Spleen (tissue), 11 donors: ENCODE data around the gene TBX2. TPM values are rescaled to one million over a fixed set of nuclear protein-coding genes. Genes with fewer than 3 reads are reported as not detected.
A peak's percentile ranks its signal among the peaks of the same experiment; 100 is the strongest.

Experiments
- DNase-seq: peaks from one replicate; pipeline ENCODE4 v3.0.0-alpha.2; 2020
- H3K27ac ChIP-seq, 8 donors: fragments of 200-600 bp; sonication (generic) in 7 of 8; 1 replicate in 4 of 8; 2 replicates in 4 of 8; pipeline versions ENCODE4 v1.5.0 to v1.8.0; 2016 to 2021; ENCODE audit warnings: inconsistent platforms in 4 of 8, mild to moderate bottlenecking in 4 of 8, moderate library complexity in 1 of 8
- H3K27me3 ChIP-seq, 7 donors: fragments of 200-600 bp; sonication (generic) in 6 of 7; replicated peaks in 1 of 7; 1 replicate in 4 of 7; 2 replicates in 3 of 7; pipeline versions ENCODE4 v1.5.0 to v1.8.0; 2016 to 2021; ENCODE audit warnings: inconsistent platforms in 3 of 7, mild to moderate bottlenecking in 1 of 7
- H3K36me3 ChIP-seq, 6 donors: fragments of 200-600 bp; sonication (generic) in 5 of 6; 1 replicate in 4 of 6; 2 replicates in 2 of 6; pipeline versions ENCODE4 v1.5.0 to v1.8.0; 2016 to 2021; ENCODE audit warnings: inconsistent platforms in 2 of 6
- H3K4me1 ChIP-seq, 6 donors: fragments of 200-600 bp; sonication (generic) in 5 of 6; 1 replicate in 3 of 6; 2 replicates in 3 of 6; pipeline versions ENCODE4 v1.5.0 to v1.8.0; 2016 to 2021; ENCODE audit warnings: inconsistent platforms in 3 of 6
- H3K4me3 ChIP-seq, 8 donors: fragments of 200-600 bp; sonication (generic) in 7 of 8; 1 replicate in 4 of 8; 2 replicates in 4 of 8; pipeline versions ENCODE4 v1.5.0 to v1.8.0; 2016 to 2021; ENCODE audit warnings: inconsistent platforms in 4 of 8, mild to moderate bottlenecking in 4 of 8, moderate library complexity in 2 of 8
- H3K9me3 ChIP-seq, 8 donors: fragments of 200-600 bp; sonication (generic) in 7 of 8; 1 replicate in 4 of 8; 2 replicates in 4 of 8; pipeline versions ENCODE4 v1.5.0 to v1.8.0; 2016 to 2021; ENCODE audit warnings: inconsistent platforms in 4 of 8
- CTCF ChIP-seq, 11 experiments: fragments of 200-600 bp in 7 of 11; fragments of 450-650 bp in 4 of 11; sonication (generic) in 4 of 11; IDR thresholded peaks in 8 of 11; conservative IDR thresholded peaks in 3 of 11; 1 replicate in 7 of 11; 2 replicates in 4 of 11; pipeline versions ENCODE4 v1.4.0 to v1.8.0; 2016 to 2021; ENCODE audit warnings: antibody characterized with exemption in 11 of 11, inconsistent platforms in 4 of 11, mild to moderate bottlenecking in 1 of 11
- POLR2A ChIP-seq, 3 donors: fragments of 450-650 bp; IDR thresholded peaks; one replicate each; pipeline ENCODE4 v1.5.1; 2017; ENCODE audit warnings: antibody characterized with exemption in 3 of 3, mild to moderate bottlenecking in 1 of 3
- POLR2AphosphoS5 ChIP-seq, 3 donors: sonication (generic); formaldehyde crosslinking; IDR thresholded peaks; one replicate each; pipeline ENCODE4 v1.5.1; 2017; ENCODE audit warnings: antibody characterized with exemption in 3 of 3
- WGBS, 5 donors: extraction: QIAGEN DNeasy Blood & Tissue Kit in 3 of 5; methylation state at CpG; one replicate each; pipeline versions ENCODE4 v1.1.5 to v1.1.7; 2013 to 2018; 5-methylcytosine and 5-hydroxymethylcytosine counted together
- intact Hi-C: fragments of 100-400 bp; cut with DNase I; formaldehyde crosslinking; loops from one replicate; pipeline ENCODE4 v1.15.0; 2023; ENCODE audit warnings: low total_unique reads
- polyA plus RNA-seq, 3 donors: library from polyadenylated mRNA; stranded (reverse); fragments of 200-250 nt; gene quantifications; one replicate each; pipeline ENCODE4 v1.2.1, GENCODE V29; 2013
- total RNA-seq, 7 donors: library from RNA; depleted of rRNA in 3 of 7; stranded (reverse); fragments of >200 nt in 3 of 7; fragmentation: NEBNext Ultra II Directional in 4 of 7; extraction: Animal tissue kit (Norgen Biotek cat#: 25700) in 4 of 7; gene quantifications; one replicate each; pipeline versions ENCODE4 v1.1.0 to v1.2.1, GENCODE V29; 2016 to 2021
- donor health status: healthy with polysubstance abuse.
- donor health status: DM: no; HTN: no; CAD: no; lungs with moderate emphysema.
- donor health status: DM: no; HTN: no; CAD: no.
- donor health status: Bipolar disorder and iron deficiency.
- donor health status: healthy.
- donor health status: DM: no; HTN: no; CAD: no.
- donor health status: DM: yes; HTN: yes; CAD: no.

TBX2 gene
- total and polyA plus RNA-seq, 10 donors = 6.4 to 57.6 (median 24.1) TPM

DNA sequence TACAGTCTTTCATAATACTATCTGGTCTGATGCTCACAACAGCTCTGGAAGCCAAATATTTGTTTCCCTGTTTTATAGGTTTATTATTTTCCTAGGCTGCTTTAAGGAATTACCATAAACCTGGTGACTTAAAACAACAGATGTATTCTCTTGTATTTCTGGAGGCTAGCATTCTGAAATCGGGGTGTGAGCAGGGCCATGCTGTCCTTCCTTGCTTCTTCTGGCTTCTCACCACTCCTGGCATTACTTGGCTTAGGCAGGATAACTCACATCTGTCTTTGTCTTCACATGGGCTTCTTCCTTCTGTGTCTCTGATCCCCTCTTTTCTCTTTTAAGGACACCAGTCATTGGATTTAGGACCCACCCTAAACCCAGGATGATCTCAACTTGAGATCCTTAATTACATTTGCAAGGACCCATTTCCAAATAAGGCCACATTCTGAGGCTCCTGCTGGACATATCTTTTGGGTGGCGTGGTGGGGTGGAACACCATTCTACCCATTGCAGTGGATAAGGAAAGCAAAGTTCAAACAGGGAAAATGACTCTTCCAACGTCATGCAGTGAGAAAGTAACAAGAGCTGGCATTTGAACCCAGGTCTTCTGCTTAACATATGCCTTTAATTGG is 39.2 kb upstream of the TBX2 start:
- no peaks in the 10 kb centered on the region for H3K27me3 ChIP-seq
- intact Hi-C loops = no loop called here
- H3K9me3 ChIP-seq = no peaks in the 10 kb centered on the region
- no peak overlapping the region for H3K4me3 ChIP-seq
- no peak for TF ChIP-seq POLR2AphosphoS5 (IDR thresholded peaks at IDR 0.05)
- no peak for DNase-seq
- no peaks in the 10 kb centered on the region for H3K36me3 ChIP-seq
- no peaks in the 10 kb centered on the region for H3K4me1 ChIP-seq
- H3K27ac ChIP-seq = no peak overlapping the region
- 78 to 93% (median 86%) methylated on average over 3 of the region's 3 CpGs for whole genome bisulfite sequencing, 5 donors

DNA sequence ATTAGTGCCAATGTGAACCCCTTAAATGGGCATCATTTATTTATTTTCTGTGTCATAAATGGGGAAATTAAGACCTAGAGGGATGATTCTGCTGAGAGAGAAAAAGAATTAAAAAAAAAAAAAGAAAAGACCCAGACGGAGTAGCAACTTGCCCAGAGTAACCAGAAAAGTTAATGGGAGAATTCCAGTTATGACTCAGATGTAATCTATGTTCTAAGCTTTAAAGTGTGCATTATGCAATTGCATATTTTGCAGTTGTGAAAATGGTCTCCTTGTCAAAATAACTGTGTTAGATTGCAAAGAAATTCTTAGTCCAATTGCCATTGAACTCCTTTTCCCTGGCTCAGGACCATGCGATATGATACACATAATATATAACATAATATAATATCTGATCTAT is 38.6 kb upstream of the TBX2 start:
- TF ChIP-seq POLR2A (IDR thresholded peaks at IDR 0.05) = no peak
- TF ChIP-seq CTCF (IDR thresholded peaks at IDR 0.05 in 8 of 11, conservative IDR thresholded peaks at IDR 0.05 in 3 of 11) = no peak
- TF ChIP-seq POLR2AphosphoS5 (IDR thresholded peaks at IDR 0.05) = no peak
- no peak overlapping the region for H3K27ac ChIP-seq
- no peak for DNase-seq
- no peak overlapping the region for H3K4me3 ChIP-seq
- intact Hi-C loops = no loop called here
- no peaks in the 10 kb centered on the region for H3K4me1 ChIP-seq
- 81 to 92% (median 90%) methylated on average over 2 of the region's 2 CpGs for WGBS, 5 donors
- H3K9me3 ChIP-seq = no peaks in the 10 kb centered on the region
- H3K27me3 ChIP-seq = no peaks in the 10 kb centered on the region
- H3K36me3 ChIP-seq = no peaks in the 10 kb centered on the region

DNA sequence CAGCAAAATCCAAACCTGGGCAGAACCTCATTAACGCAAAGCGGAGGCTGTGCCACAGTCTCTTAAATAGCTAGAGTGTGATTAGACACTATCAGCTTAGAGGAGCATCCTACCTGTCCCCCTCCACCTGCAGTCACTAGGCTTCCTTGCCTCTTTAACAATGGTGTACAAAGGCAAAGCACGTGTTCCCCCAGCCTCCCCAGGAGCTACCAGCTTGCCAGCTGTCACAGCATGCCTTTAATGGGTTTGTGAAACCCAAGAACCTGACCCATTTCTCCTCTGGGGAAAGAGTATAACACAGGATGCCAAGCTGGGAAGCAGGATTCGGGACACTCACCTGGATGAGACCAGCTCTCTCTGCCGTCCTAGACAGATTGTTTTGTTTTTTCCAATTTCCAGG is 37.2 kb upstream of the TBX2 start:
- intact Hi-C loops = no loop called here
- no peaks in the 10 kb centered on the region for H3K27me3 ChIP-seq
- no peaks in the 10 kb centered on the region for H3K36me3 ChIP-seq
- no peaks in the 10 kb centered on the region for H3K4me1 ChIP-seq
- no peaks in the 10 kb centered on the region for H3K9me3 ChIP-seq
- no peak overlapping the region for H3K4me3 ChIP-seq
- peak; percentile 30 for DNase-seq
- 72 to 91% (median 83%) methylated on average over 5 of the region's 5 CpGs for WGBS, 5 donors
- no peak for TF ChIP-seq POLR2A (IDR thresholded peaks at IDR 0.05)
- no peak for TF ChIP-seq CTCF (IDR thresholded peaks at IDR 0.05 in 8 of 11, conservative IDR thresholded peaks at IDR 0.05 in 3 of 11)
- TF ChIP-seq POLR2AphosphoS5 (IDR thresholded peaks at IDR 0.05) = no peak
- H3K27ac ChIP-seq = no peak overlapping the region

GRCh38 chr17:61362852-61363600 is 36.6 kb upstream of the TBX2 start:
- DNase-seq = no peak
- WGBS, 5 donors = 90 to 95% (median 91%) methylated on average over 9 of the region's 9 CpGs
- H3K4me3 ChIP-seq = no peak overlapping the region
- no peaks in the 10 kb centered on the region for H3K9me3 ChIP-seq
- H3K36me3 ChIP-seq = peaks cover 0 to 2% (median 0%) of the 10 kb centered on the region in 6 donors
- no peak overlapping the region for H3K27ac ChIP-seq
- H3K27me3 ChIP-seq = no peaks in the 10 kb centered on the region
- TF ChIP-seq POLR2A (IDR thresholded peaks at IDR 0.05) = no peak
- no peak for TF ChIP-seq CTCF (IDR thresholded peaks at IDR 0.05 in 8 of 11, conservative IDR thresholded peaks at IDR 0.05 in 3 of 11)
- TF ChIP-seq POLR2AphosphoS5 (IDR thresholded peaks at IDR 0.05) = no peak
- no peaks in the 10 kb centered on the region for H3K4me1 ChIP-seq
- intact Hi-C loops = no loop called here
